ENCODE results near the gene HSPB6.

HSPB6 gene

DNA sequence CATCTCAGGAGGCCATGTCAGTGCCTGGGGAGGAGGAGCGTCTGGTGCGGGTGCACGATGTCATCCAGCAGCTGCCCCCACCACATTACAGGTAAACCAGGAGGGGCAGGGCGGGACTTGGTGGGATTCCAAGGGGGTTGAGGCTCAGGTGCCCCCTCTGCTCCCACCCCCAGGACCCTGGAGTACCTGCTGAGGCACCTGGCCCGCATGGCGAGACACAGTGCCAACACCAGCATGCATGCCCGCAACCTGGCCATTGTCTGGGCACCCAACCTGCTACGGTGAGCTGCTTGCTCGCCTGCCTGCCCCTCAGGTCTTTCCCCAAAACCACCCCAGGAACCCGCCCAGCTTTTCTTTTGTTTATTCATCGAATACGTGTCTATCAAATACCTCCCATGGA lies 25.8 kb upstream of the HSPB6 start:
- H3K36me3 ChIP-seq (ENCODE audit: insufficient read depth): no peaks in the 10 kb centered on the region
- TF ChIP-seq, protein P1, sequence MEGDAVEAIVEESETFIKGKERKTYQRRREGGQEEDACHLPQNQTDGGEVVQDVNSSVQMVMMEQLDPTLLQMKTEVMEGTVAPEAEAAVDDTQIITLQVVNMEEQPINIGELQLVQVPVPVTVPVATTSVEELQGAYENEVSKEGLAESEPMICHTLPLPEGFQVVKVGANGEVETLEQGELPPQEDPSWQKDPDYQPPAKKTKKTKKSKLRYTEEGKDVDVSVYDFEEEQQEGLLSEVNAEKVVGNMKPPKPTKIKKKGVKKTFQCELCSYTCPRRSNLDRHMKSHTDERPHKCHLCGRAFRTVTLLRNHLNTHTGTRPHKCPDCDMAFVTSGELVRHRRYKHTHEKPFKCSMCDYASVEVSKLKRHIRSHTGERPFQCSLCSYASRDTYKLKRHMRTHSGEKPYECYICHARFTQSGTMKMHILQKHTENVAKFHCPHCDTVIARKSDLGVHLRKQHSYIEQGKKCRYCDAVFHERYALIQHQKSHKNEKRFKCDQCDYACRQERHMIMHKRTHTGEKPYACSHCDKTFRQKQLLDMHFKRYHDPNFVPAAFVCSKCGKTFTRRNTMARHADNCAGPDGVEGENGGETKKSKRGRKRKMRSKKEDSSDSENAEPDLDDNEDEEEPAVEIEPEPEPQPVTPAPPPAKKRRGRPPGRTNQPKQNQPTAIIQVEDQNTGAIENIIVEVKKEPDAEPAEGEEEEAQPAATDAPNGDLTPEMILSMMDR (conservative IDR thresholded peaks at IDR 0.05; ENCODE audit: low read depth, low read length): no peak
- H2AFZ ChIP-seq (ENCODE audit: low read depth): no peak overlapping the region
- H3K27me3 ChIP-seq (ENCODE audit: insufficient read depth, low read depth): no peaks in the 10 kb centered on the region
- H3K9ac ChIP-seq: no peak overlapping the region
- H3K79me2 ChIP-seq (ENCODE audit: insufficient read depth, low read depth): no peaks in the 10 kb centered on the region
- H3K4me3 ChIP-seq (IDR thresholded peaks at IDR 0.05; ENCODE audit: insufficient read depth, low read depth, low read length): no peak overlapping the region
- no peaks in the 10 kb centered on the region for H4K20me1 ChIP-seq (ENCODE audit: insufficient read depth)
- H3K4me1 ChIP-seq (ENCODE audit: low read depth, poor library complexity, severe bottlenecking): no peaks in the 10 kb centered on the region
- no peak overlapping the region for H3K27ac ChIP-seq
- no peak overlapping the region for H3K4me2 ChIP-seq

DNA sequence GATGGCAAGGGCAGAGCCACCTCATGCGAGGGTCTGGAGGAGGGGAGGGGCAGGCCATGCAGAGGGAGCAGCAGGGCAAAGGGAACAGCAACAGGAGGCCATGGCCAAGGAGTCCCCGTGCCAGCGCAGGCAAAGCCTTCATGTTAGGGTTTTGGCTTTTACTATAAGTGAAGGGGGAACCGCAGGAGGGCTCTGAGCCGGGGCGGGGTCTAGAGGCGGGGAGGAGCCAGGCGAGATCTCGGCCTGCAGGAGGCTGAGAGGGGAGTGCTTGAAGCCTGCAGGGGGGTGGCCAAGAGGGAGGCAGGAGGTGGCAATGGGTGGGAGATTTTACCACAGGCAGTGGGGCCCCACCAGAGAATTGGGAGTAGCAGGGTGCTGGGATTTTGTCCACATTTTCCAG lies 24.8 kb upstream of the HSPB6 start:
- H2AFZ ChIP-seq (ENCODE audit: low read depth): no peak overlapping the region
- H4K20me1 ChIP-seq (ENCODE audit: insufficient read depth): no peaks in the 10 kb centered on the region
- no peaks in the 10 kb centered on the region for H3K4me1 ChIP-seq (ENCODE audit: low read depth, poor library complexity, severe bottlenecking)
- TF ChIP-seq, protein P1 (conservative IDR thresholded peaks at IDR 0.05; ENCODE audit: low read depth, low read length): no peak
- H3K27me3 ChIP-seq (ENCODE audit: insufficient read depth, low read depth): no peaks in the 10 kb centered on the region
- H3K36me3 ChIP-seq (ENCODE audit: insufficient read depth): no peaks in the 10 kb centered on the region
- 0 out of 2 replicates have a peak, but pooled peaks cover 2% of the 10 kb centered on the region for H3K79me2 ChIP-seq (ENCODE audit: insufficient read depth, low read depth)
- no peak overlapping the region for H3K9ac ChIP-seq
- H3K27ac ChIP-seq: no peak overlapping the region
- H3K4me3 ChIP-seq (IDR thresholded peaks at IDR 0.05; ENCODE audit: insufficient read depth, low read depth, low read length): no peak overlapping the region
- no peak overlapping the region for H3K4me2 ChIP-seq

DNA sequence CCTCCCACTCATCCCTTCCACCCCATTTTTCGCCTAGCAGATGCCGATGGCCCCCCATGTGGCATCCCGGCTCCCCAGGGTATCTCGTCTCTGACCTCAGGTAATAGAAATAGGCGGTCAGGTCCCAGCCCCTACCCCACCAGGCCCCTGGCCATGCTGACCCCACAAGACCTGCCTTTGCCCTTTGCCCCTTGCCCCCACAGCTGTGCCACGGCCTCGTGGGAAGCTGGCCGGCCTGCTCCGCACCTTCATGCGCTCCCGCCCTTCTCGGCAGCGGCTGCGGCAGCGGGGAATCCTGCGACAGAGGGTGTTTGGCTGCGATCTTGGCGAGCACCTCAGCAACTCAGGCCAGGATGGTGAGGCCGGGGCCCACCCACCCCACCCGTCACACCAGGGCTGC lies 23.9 kb upstream of the HSPB6 start:
- no peaks in the 10 kb centered on the region for H3K27me3 ChIP-seq (ENCODE audit: insufficient read depth, low read depth)
- no peak overlapping the region for H3K9ac ChIP-seq
- H3K36me3 ChIP-seq (ENCODE audit: insufficient read depth): no peaks in the 10 kb centered on the region
- peaks cover 7% of the 10 kb centered on the region for H3K4me1 ChIP-seq (ENCODE audit: low read depth, poor library complexity, severe bottlenecking)
- no peaks in the 10 kb centered on the region for H4K20me1 ChIP-seq (ENCODE audit: insufficient read depth)
- 0 out of 2 replicates have a peak, but pooled peaks cover 8% of the 10 kb centered on the region for H3K79me2 ChIP-seq (ENCODE audit: insufficient read depth, low read depth)
- no peak overlapping the region for H3K4me3 ChIP-seq (IDR thresholded peaks at IDR 0.05; ENCODE audit: insufficient read depth, low read depth, low read length)
- no peak overlapping the region for H3K27ac ChIP-seq
- H3K4me2 ChIP-seq: no peak overlapping the region
- no peak overlapping the region for H2AFZ ChIP-seq (ENCODE audit: low read depth)
- TF ChIP-seq, protein P1 (conservative IDR thresholded peaks at IDR 0.05; ENCODE audit: low read depth, low read length): no peak

DNA sequence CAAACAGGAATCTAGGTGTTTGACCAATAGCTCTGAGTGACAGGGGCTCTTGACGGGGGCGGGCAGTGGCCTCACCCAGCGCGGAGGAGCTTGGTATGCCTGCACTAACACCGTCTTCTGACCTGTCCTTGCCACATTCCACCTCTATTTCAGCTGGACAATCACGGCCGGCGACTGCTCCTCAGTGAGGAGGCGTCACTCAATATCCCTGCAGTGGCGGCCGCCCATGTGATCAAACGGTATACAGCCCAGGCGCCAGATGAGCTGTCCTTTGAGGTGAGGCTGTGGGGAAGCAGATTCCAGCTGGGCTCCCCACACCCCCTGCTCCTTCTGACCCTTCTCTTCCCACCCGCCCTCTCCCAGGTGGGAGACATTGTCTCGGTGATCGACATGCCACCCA lies 23.2 kb upstream of the HSPB6 start:
- no peaks in the 10 kb centered on the region for H3K36me3 ChIP-seq (ENCODE audit: insufficient read depth)
- H3K4me1 ChIP-seq (ENCODE audit: low read depth, poor library complexity, severe bottlenecking): peaks cover 7% of the 10 kb centered on the region
- H3K4me3 ChIP-seq (IDR thresholded peaks at IDR 0.05; ENCODE audit: insufficient read depth, low read depth, low read length): no peak overlapping the region
- no peaks in the 10 kb centered on the region for H4K20me1 ChIP-seq (ENCODE audit: insufficient read depth)
- no peak overlapping the region for H3K27ac ChIP-seq
- no peak overlapping the region for H2AFZ ChIP-seq (ENCODE audit: low read depth)
- no peak overlapping the region for H3K9ac ChIP-seq
- TF ChIP-seq, protein P1 (conservative IDR thresholded peaks at IDR 0.05; ENCODE audit: low read depth, low read length): no peak
- H3K79me2 ChIP-seq (ENCODE audit: insufficient read depth, low read depth): 0 out of 2 replicates have a peak, but pooled peaks cover 8% of the 10 kb centered on the region
- no peaks in the 10 kb centered on the region for H3K27me3 ChIP-seq (ENCODE audit: insufficient read depth, low read depth)
- H3K4me2 ChIP-seq: no peak overlapping the region

Data from KMS-11 (cell line).